Measurements from ENCODE around the gene ALMS1.
"Not testable (repeated sequence)": the region's sequence is repeated elsewhere in the genome, so short reads cannot be mapped to it uniquely, and the experiment has no call there.

Gene ALMS1

DNA sequence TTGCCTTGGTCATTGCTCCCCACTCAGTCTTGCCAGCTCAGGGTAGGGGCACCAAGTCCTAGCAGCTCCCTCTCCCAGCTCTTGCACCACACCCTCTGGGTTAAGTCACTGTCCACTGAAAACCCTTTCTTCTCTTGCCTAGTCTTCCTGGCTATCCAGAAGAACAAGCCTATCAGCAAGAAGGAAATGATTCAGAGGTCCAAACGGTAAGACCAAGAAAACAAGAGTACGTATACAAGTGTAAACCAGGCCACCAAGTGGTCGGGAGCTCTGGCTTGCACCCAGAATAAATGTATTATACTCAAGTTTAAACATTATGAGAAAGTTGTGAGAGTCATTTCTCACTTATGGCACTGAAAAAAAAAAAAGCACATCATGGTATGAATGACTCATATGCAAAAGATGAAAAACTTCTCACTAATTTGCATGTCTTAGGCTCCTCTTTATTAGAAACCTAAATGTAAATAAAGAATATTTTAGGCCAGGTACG lies 217.5 kb downstream of the ALMS1 start:
- not testable (repeated sequence) for DNase-seq; H3K27me3 Mint-ChIP-seq; H3K4me3 Mint-ChIP-seq; H3K9me3 Mint-ChIP-seq; H3K4me1 Mint-ChIP-seq (ENCODE audit: low read depth)
- peaks cover 70% of the 10 kb centered on the region for H3K36me3 Mint-ChIP-seq (ENCODE audit: low read depth)
- peak overlapping the region; percentile 60 for H3K27ac Mint-ChIP-seq

DNA sequence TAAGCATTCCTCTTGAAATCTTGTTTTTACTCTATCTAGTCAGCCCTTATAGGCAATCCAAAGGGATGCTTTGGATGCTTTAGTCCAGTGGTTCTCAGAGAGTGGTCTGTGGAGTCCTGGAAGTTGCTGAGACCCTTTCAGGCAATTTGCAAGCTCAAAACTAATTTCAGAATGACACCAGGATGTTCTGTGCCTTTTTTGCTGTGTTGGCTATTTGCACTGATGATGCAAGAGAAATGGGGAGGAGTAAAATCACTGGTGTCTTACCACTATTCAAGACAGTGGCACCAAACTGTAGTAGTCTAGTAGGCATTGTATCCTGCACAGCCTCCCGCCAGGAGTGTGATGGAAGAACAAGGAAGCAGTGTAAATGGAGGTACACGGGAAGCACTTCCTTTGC lies 219.0 kb downstream of the ALMS1 start:
- not testable (repeated sequence) for H3K27me3 Mint-ChIP-seq

DNA sequence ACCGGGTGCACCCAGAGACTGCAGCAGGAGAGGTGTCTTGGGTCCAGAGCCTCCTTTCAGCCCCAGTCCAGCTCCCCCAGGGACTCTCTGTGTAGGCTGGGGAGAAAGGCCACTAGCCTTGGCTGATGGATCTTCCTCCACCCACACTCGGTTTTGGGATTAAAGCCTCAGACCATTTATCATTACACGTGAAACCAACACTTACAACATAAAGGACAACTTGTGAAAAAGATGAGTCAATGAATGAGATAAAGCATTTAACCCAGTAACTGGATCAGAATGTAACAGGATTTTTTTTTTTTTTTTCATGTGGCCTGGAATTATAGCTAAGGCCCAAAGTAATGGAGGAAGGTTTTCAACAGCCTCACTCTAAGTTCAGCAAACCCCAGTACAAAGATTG lies 224.5 kb downstream of the ALMS1 start:
- no peak overlapping the region for H3K27ac Mint-ChIP-seq
- no peak overlapping the region for H3K4me3 Mint-ChIP-seq
- no peak for DNase-seq
- no peaks in the 10 kb centered on the region for H3K9me3 Mint-ChIP-seq
- no peaks in the 10 kb centered on the region for H3K27me3 Mint-ChIP-seq
- peaks cover 22% of the 10 kb centered on the region for H3K4me1 Mint-ChIP-seq (ENCODE audit: low read depth)
- peaks cover 51% of the 10 kb centered on the region for H3K36me3 Mint-ChIP-seq (ENCODE audit: low read depth)

More for the DNA sequence above, 219.0 kb downstream of the ALMS1 start:
- peaks cover 78% of the 10 kb centered on the region for H3K36me3 Mint-ChIP-seq (ENCODE audit: low read depth)
- H3K4me1 Mint-ChIP-seq (ENCODE audit: low read depth); H3K9me3 Mint-ChIP-seq; H3K4me3 Mint-ChIP-seq; H3K27ac Mint-ChIP-seq; DNase-seq: not testable (repeated sequence)

DNA sequence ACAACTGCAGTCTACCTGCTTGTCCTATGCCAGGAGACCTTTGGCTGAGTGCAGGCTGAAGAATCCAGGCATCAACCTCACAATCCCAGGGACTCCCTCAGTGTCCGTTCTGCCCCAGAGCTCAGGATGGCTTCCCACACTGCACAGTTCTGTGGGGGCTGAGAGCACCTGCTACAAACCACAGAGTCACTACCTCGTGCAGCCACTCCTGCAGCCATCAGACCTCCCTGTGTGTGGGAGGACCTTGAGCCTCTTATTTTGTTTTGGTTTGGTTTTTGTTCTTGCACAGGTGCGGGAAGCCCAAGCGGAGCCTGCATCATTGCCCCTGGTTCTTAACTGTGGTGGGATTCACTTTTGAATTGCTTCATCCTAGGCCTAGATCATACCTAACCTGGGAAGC lies 225.6 kb downstream of the ALMS1 start:
- Mint-ChIP-seq H3K27ac (no peak overlapping the region), H3K4me3 (no peak overlapping the region), H3K27me3 (no peaks in the 10 kb centered on the region), H3K4me1 (ENCODE audit: low read depth) (peaks cover 22% of the 10 kb centered on the region), H3K9me3 (no peaks in the 10 kb centered on the region), H3K36me3 (ENCODE audit: low read depth) (peaks cover 45% of the 10 kb centered on the region)
- no peak for DNase-seq

DNA sequence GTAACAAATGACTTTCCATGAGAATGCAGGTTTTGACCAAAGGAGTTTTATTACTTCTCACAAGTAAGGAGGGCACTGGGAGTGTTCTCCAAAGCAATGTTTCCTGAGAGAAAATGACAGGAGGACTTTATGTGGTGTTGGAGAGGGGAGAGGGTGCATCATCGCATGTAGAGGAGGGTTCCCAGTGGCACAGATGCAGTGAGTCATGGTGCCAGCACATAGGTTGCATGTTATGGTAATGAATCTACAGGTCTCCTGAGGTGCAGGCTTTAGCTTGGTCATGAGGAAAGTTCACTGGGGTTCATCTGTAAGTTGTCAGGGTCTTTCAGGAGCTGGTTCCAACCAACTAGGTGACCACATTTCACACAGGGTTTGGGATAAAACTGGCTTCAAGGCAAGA lies 226.2 kb downstream of the ALMS1 start:
- H3K36me3 Mint-ChIP-seq (ENCODE audit: low read depth), result peaks cover 38% of the 10 kb centered on the region
- H3K4me1 Mint-ChIP-seq (ENCODE audit: low read depth), result peaks cover 22% of the 10 kb centered on the region
- DNase-seq, result no peak

DNA sequence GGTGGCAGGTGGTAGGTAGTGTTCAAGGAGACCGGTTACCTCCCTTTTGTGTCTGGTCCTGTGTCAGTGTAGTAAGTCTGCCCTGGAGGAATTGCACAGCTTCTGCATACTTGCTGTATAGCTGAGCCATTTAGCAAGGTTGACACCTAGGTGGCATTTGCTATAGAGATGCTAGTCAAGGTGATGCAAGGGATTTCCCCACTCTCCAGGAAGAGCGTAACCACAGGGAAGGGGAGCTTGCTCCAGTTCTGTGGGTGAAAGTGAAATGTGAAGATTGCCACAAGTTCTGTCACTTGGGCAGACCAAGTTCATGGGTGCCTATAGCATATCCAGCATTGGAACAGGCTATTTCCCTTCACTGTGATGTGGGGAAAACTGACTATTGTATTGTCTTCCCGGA lies 228.5 kb downstream of the ALMS1 start:
- Mint-ChIP-seq H3K4me1 (ENCODE audit: low read depth) (peaks cover 22% of the 10 kb centered on the region), H3K9me3 (no peaks in the 10 kb centered on the region), H3K4me3 (no peak overlapping the region), H3K27ac (no peak overlapping the region), H3K36me3 (ENCODE audit: low read depth) (peaks cover 21% of the 10 kb centered on the region), H3K27me3 (no peaks in the 10 kb centered on the region)
- DNase-seq, result no peak

More for the DNA sequence above, 226.2 kb downstream of the ALMS1 start:
- H3K27ac Mint-ChIP-seq, result peak overlapping the region; percentile 4
- H3K27me3 Mint-ChIP-seq, result no peaks in the 10 kb centered on the region
- no peak overlapping the region for H3K4me3 Mint-ChIP-seq
- H3K9me3 Mint-ChIP-seq, result no peaks in the 10 kb centered on the region

DNA sequence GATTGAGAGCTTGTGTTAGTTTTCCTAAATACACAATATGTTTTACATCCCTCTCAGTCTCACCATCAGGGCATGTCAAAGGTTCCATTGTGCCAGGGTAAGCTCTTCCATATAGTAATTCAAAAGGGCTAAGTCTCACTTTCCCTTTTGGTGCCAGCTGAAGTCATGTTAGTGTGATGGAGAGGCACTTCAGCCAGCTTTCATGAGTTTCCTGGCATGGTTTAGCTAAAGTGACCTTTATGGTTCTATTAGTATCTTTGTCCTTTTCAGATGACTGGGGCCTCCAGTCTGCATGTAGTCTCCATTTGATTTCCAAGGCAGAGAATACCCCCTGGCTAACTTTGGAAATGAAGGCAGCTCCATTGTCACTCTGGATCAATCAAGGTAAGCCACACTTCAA lies 229.4 kb downstream of the ALMS1 start:
- Mint-ChIP-seq H3K9me3 (no peaks in the 10 kb centered on the region), H3K27me3 (no peaks in the 10 kb centered on the region), H3K36me3 (ENCODE audit: low read depth) (peaks cover 15% of the 10 kb centered on the region), H3K4me1 (ENCODE audit: low read depth) (peaks cover 20% of the 10 kb centered on the region), H3K4me3 (no peak overlapping the region), H3K27ac (no peak overlapping the region)
- DNase-seq, result no peak

DNA sequence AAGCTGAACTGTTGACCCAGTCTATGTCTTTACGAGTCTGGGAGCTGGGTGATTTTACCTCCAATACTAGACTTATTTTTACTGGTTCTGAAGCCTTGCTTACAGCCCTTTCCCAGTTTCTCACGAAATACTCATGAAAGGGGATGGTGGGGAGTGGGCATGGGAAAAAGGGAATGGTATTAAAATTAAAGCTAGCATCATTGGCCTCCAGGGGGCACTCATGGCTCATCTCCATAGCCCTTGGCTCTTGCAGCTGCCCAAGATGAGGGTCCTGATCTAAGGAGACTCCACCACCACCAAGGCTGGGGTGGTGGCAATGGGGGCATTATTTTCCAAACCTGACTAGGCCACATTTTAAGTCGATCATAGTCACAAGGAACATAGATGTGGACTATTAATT lies 234.3 kb downstream of the ALMS1 start:
- H3K27me3 Mint-ChIP-seq; H3K36me3 Mint-ChIP-seq (ENCODE audit: low read depth); H3K27ac Mint-ChIP-seq; DNase-seq; H3K4me1 Mint-ChIP-seq (ENCODE audit: low read depth); H3K4me3 Mint-ChIP-seq; H3K9me3 Mint-ChIP-seq: not testable (repeated sequence)

DNA sequence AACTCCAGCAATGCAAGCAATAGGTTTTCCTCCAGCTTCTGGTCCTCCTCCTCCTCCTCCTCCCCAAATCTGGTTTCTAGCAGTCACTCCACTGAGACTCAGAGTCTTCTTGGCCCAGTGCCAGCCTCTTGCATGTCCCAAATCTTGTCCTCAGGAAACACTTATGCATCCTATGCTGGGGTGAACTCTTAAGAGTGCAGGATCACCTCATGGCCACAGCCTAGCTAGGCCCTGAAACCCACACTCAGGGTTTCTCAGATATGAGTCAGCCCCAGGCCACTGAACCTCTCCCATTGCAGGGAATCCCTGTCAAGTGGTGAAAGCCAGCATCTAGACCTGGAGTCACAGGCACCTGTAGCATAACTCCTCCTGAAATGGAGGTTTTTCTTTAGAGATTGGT lies 238.4 kb downstream of the ALMS1 start:
- DNase-seq; H3K27ac Mint-ChIP-seq; H3K4me1 Mint-ChIP-seq (ENCODE audit: low read depth); H3K4me3 Mint-ChIP-seq; H3K9me3 Mint-ChIP-seq; H3K27me3 Mint-ChIP-seq; H3K36me3 Mint-ChIP-seq (ENCODE audit: low read depth): not testable (repeated sequence)

DNA sequence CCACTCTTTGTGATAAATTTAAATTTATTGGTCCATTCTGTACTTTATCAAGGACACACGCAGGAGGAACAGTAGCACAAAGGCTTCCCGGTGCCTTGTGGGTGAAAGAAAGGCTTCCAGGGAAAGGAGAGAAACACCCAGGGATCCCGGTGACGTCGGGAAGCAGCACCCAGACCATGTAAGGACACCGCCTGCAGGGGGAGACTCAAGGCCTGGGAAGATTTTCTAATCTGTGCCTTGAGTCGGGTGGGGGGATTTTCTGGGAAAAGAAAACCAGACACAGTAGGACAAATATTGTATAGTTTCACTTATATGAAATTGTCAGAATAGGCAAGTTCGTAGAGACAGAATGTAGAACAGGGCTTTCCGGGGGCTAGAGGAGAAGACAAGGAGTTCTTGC lies 239.0 kb downstream of the ALMS1 start:
- H3K9me3 Mint-ChIP-seq, H3K27me3 Mint-ChIP-seq: not testable (repeated sequence)

DNA sequence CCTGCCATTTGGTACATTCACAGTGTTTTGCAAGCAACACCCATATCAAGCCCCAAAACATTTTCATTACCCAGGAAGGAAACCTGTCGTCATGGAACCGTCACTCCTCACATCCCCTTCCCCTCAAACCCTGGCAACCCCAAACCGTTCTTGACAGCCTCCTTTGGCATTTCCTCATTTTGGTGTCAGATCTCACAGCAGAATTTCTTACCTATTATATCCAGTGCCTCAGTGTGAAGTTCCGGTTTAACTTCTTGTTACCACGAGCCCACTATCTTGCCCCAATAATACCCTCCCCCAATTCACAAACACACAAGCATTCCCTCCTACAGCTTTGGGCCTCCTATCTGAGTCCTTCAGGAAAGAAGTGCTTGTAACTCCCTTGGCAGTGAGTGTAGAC lies 240.6 kb downstream of the ALMS1 start:
- not testable (repeated sequence) for H3K4me1 Mint-ChIP-seq (ENCODE audit: low read depth); H3K27me3 Mint-ChIP-seq; DNase-seq; H3K27ac Mint-ChIP-seq; H3K9me3 Mint-ChIP-seq; H3K4me3 Mint-ChIP-seq; H3K36me3 Mint-ChIP-seq (ENCODE audit: low read depth)

More for the DNA sequence above, 239.0 kb downstream of the ALMS1 start:
- H3K4me3 Mint-ChIP-seq; H3K4me1 Mint-ChIP-seq (ENCODE audit: low read depth); H3K27ac Mint-ChIP-seq; DNase-seq; H3K36me3 Mint-ChIP-seq (ENCODE audit: low read depth): not testable (repeated sequence)

DNA sequence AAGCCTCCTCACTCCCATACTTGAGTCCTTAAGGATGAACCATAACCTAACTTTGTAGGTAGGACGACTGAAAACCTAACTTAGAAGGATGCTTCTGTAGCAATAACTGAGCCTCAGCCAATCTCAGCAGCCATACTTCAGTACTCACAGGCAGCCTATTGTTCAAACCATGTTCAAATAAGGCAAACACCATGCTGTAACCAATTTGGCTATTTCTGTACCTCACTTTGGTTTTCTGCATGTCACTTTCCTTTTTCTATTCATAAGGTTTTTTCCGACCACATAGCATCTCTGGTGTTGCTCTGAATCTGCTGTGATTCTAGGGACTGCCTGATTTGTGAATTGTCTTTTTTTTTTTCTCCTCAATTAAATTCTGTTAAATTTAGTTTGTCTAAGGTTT lies 242.9 kb downstream of the ALMS1 start:
- not testable (repeated sequence) for H3K27me3 Mint-ChIP-seq; H3K36me3 Mint-ChIP-seq (ENCODE audit: low read depth); H3K27ac Mint-ChIP-seq

DNA sequence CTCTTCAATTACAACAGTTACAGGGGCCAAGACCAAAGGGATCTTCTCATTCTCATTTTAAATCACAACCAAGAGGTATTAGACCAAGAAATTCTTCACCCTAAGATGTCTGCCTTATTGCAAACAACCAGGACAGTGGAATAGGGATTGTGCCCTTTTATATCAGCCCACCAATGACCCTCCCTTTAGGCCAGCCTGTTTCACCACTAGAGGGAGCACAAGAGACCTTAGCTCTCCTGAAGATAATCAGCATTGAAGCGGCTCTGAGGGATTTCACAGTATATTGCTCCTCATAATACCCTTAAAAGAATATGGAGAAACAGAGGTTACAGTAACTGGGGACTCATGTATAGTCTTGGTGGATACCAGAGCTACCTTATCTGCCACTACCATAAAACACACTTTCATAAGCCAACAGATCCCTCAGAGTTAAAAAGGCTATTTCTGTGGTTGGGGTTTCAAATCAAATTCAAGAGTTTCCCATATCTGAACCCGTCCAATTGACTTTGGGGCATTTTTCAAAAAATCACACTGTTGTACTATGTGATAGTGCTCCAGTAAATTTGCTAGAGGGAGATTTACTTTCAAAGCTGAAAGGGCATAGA lies 245.1 kb downstream of the ALMS1 start:
- not testable (repeated sequence) for H3K27ac Mint-ChIP-seq; DNase-seq; H3K27me3 Mint-ChIP-seq; H3K9me3 Mint-ChIP-seq; H3K4me1 Mint-ChIP-seq (ENCODE audit: low read depth); H3K4me3 Mint-ChIP-seq; H3K36me3 Mint-ChIP-seq (ENCODE audit: low read depth)

More for the DNA sequence above, 242.9 kb downstream of the ALMS1 start:
- not testable (repeated sequence) for H3K9me3 Mint-ChIP-seq; DNase-seq; H3K4me1 Mint-ChIP-seq (ENCODE audit: low read depth); H3K4me3 Mint-ChIP-seq

DNA sequence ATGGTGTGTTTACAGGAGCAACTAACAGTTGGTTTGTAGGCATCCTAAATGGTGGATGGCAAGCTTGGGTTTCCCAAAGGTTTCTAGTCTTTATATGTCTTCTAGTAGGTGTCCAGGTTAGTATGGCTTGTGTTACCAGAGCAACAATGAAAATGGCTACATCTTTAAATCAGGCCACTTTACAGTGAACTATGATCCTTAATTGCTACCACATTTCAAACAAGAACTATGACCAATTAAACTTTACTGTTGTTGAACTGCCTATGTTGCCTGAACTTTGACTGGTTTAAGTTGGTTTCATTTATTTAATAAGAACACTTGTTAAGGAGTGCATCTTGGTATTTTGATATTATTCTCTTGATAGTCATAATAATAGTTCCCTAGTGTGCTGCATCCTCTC lies 251.3 kb downstream of the ALMS1 start:
- not testable (repeated sequence) for DNase-seq; H3K27ac Mint-ChIP-seq; H3K4me3 Mint-ChIP-seq; H3K9me3 Mint-ChIP-seq; H3K36me3 Mint-ChIP-seq (ENCODE audit: low read depth); H3K4me1 Mint-ChIP-seq (ENCODE audit: low read depth); H3K27me3 Mint-ChIP-seq

DNA sequence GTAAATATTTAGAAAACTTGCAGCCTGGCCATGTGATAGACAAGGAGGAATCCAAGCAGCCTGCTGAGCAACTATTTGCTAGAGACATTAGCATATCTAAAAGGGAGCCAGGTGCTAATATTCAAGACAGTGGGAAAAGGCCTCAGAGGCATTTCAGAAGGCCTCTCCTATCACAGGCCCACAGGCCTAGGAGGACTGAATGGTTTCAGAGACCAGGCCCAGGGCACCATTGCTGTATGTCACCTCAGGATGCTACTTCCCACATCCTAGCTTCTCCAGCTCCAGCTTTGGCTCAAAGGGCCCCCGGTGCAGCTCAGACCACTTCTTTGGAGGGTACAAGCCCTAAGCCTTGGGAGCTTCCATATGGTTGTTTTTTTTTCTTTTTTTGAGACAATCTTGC lies 252.8 kb downstream of the ALMS1 start:
- DNase-seq, result no peak
- peaks cover 11% of the 10 kb centered on the region for H3K27me3 Mint-ChIP-seq
- H3K36me3 Mint-ChIP-seq (ENCODE audit: low read depth), result no peaks in the 10 kb centered on the region
- H3K9me3 Mint-ChIP-seq, result peaks cover 6% of the 10 kb centered on the region
- no peaks in the 10 kb centered on the region for H3K4me1 Mint-ChIP-seq (ENCODE audit: low read depth)
- no peak overlapping the region for H3K27ac Mint-ChIP-seq
- H3K4me3 Mint-ChIP-seq, result no peak overlapping the region

DNA sequence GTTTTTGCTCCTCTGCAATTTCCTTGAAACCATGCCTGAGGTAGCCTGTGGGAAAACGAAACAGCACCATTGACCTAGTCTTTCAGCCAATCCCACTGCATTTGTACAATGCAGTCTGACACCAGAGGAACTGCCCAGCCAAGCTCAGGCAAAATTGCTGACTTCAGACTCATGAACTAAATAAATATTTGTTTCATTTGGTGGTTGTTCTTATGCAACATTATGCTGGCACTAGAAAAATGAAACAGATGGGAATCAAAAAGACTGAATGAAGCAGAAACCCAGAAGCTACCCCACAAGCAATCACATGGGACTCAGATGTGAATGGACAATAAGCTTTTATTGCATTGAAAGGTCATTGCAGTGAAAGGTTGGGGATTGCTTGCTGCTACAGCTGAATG lies 254.9 kb downstream of the ALMS1 start:
- peaks cover 6% of the 10 kb centered on the region for H3K9me3 Mint-ChIP-seq
- peaks cover 15% of the 10 kb centered on the region for H3K27me3 Mint-ChIP-seq
- H3K4me1 Mint-ChIP-seq (ENCODE audit: low read depth), result no peaks in the 10 kb centered on the region
- no peak overlapping the region for H3K4me3 Mint-ChIP-seq
- H3K36me3 Mint-ChIP-seq (ENCODE audit: low read depth), result no peaks in the 10 kb centered on the region
- H3K27ac Mint-ChIP-seq, result no peak overlapping the region
- no peak for DNase-seq

Measured in activated T-cell treated with anti-CD3 and anti-CD28 coated beads, Interleukin-2, amount 50 U/mL, for 24 hours (primary cell).